Measurements from ENCODE around the gene COL24A1. TPM values are rescaled to one million over a fixed set of nuclear protein-coding genes. Genes with fewer than 3 reads are reported as not detected.

The COL24A1 gene
- total and polyA plus RNA-seq, 2 of the 8 experiments (the other 6 are each of a cell fraction or from before 2014, with no cell fraction given), result 0.23 to 1.1 TPM

- no peak overlapping the region for H3K23ac ChIP-seq (ENCODE audit: insufficient read length)
Observed at GRCh38 chr1:86000601-86001000, 156.0 kb downstream of the COL24A1 start.

More at GRCh38 chr1:86000601-86001000, 156.0 kb downstream of the COL24A1 start:
- TF ChIP-seq ATF2 (IDR thresholded peaks at IDR 0.05; ENCODE audit: low read length) (no peak), POU5F1 (IDR thresholded peaks at IDR 0.05; ENCODE audit: low read depth, low read length) (no peak), EGR1 (IDR thresholded peaks at IDR 0.05; ENCODE audit: borderline replicate concordance, low read depth, low read length) (no peak), CBX5 (IDR thresholded peaks at IDR 0.05; ENCODE audit: low read depth, low read length) (no peak), SP2 (IDR thresholded peaks at IDR 0.05; ENCODE audit: low read length) (no peak), SIX5 (IDR thresholded peaks at IDR 0.05; ENCODE audit: low read depth, low read length) (no peak), CHD2 (IDR thresholded peaks at IDR 0.05; ENCODE audit: low read length) (no peak), NRF1 (IDR thresholded peaks at IDR 0.05; ENCODE audit: low read depth, low read length) (no peak), ATF3 (IDR thresholded peaks at IDR 0.05; ENCODE audit: insufficient read depth, low read depth, low read length) (no peak), FOSL1 (IDR thresholded peaks at IDR 0.05; ENCODE audit: insufficient read depth, low read depth, low read length) (no peak)
- H2BK12ac ChIP-seq (ENCODE audit: low read depth, low read length), result no peak overlapping the region
- no peaks in the 10 kb centered on the region for H3K4me1 ChIP-seq (replicated peaks in 1 of 4; ENCODE audit: control insufficient read depth in 3 of 4, insufficient read depth in 4 of 4, low read length in 3 of 4)
- no peak overlapping the region for H3K4ac ChIP-seq (replicated peaks; ENCODE audit: insufficient read length, low read depth, low read length)
- no peak overlapping the region for H2BK120ac ChIP-seq (replicated peaks; ENCODE audit: low read depth, low read length)
- no peak overlapping the region for H2BK5ac ChIP-seq (ENCODE audit: low read depth, low read length)
- H3K4me3 ChIP-seq (ENCODE audit: extremely low read depth in 1 of 4, insufficient read depth in 2 of 4, low read depth in 3 of 4, low read length in 4 of 4), result no peak overlapping the region
- H2BK20ac ChIP-seq (ENCODE audit: low read length), result no peak overlapping the region
- ChIA-PET CTCF (ENCODE audit: partially characterized antibody) (no interaction called here), POLR2A (ENCODE audit: partially characterized antibody) (no interaction called here)
- H4K5ac ChIP-seq (ENCODE audit: insufficient read length, low read depth, low read length), result no peak overlapping the region
- H3K27ac ChIP-seq (ENCODE audit: low read depth, low read length), result no peak overlapping the region
- WGBS, 2 experiments (ENCODE audit: extremely low coverage in 1 of 2, insufficient coverage in 1 of 2, insufficient read length in 1 of 2, insufficient replicate concordance in 2 of 2, low coverage in 1 of 2, low lambda C conversion rate in 2 of 2, missing lambda C conversion rate in 1 of 2), result 89% methylated on average over 1 of the region's 1 CpG; no CpG with 5 or more reads in 1 of the 2 experiments
- no peaks in the 10 kb centered on the region for H4K20me1 ChIP-seq (replicated peaks in 1 of 2; ENCODE audit: control insufficient read depth in 1 of 2, insufficient read depth in 2 of 2, low read length in 2 of 2)
- no peak overlapping the region for H2AFZ ChIP-seq (ENCODE audit: low read length)
- H2BK15ac ChIP-seq (ENCODE audit: low read length), result no peak overlapping the region
- no peak overlapping the region for H4K8ac ChIP-seq (ENCODE audit: extremely low read depth, insufficient read depth, low read length)
- H3K14ac ChIP-seq (ENCODE audit: insufficient read length), result no peak overlapping the region
- H3K9ac ChIP-seq (replicated peaks in 1 of 4; ENCODE audit: extremely low read depth in 1 of 4, low read depth in 3 of 4, low read length in 3 of 4), result no peak overlapping the region
- no peak overlapping the region for H4K91ac ChIP-seq (replicated peaks; ENCODE audit: insufficient read length, low read length)
- H3K56ac ChIP-seq (replicated peaks; ENCODE audit: insufficient read length, low read depth, low read length), result no peak overlapping the region
- H3K18ac ChIP-seq (ENCODE audit: extremely low read depth, low read length), result no peak overlapping the region
- H3K27me3 ChIP-seq (replicated peaks in 1 of 4; ENCODE audit: control insufficient read depth in 3 of 4, extremely low read depth in 1 of 4, insufficient read depth in 3 of 4, low read length in 3 of 4), result no peaks in the 10 kb centered on the region
- no peak for DNase-seq (ENCODE audit: low read depth in 1 of 2, low spot score in 2 of 2)
- H3K23me2 ChIP-seq (ENCODE audit: low read depth, low read length), result no peaks in the 10 kb centered on the region
- H2AK5ac ChIP-seq (ENCODE audit: low read depth, low read length), result no peak overlapping the region
- H3K9me3 ChIP-seq (ENCODE audit: insufficient read depth in 2 of 2, low read depth in 1 of 2, low read length in 1 of 2), result peaks cover 0 to 3% of the 10 kb centered on the region in 2 experiments; a peak in 1 of 4 replicates
- no peak overlapping the region for H3K4me2 ChIP-seq (ENCODE audit: insufficient read depth in 1 of 2, low read depth in 2 of 2, low read length in 2 of 2)
- no peaks in the 10 kb centered on the region for H3K36me3 ChIP-seq (ENCODE audit: control insufficient read depth in 2 of 4, insufficient read depth in 4 of 4, low read length in 3 of 4)
- FAIRE-seq, result no peak
- H3K79me1 ChIP-seq (ENCODE audit: low read depth, low read length), result no peaks in the 10 kb centered on the region
- H3K79me2 ChIP-seq (ENCODE audit: control insufficient read depth in 1 of 2, insufficient read depth in 2 of 2, low read length in 2 of 2), result no peaks in the 10 kb centered on the region

All from H1 (cell line).